SK-N-SH treated with all-trans-retinoic acid at 6 μM for 48 hours (cell line): ENCODE measurements around the gene PGK1.

ENCODE experiments used
- ARNTL ChIP-seq: fragments of 450-650 bp; formaldehyde crosslinking; IDR thresholded peaks from 2 replicates; pipeline ENCODE4 v1.5.0; 2020; ENCODE audit warnings: low read depth, mild to moderate bottlenecking, moderate library complexity, borderline replicate concordance
- CREB5 ChIP-seq: fragments of 250-450 bp; sonication (Bioruptor Pico); IDR thresholded peaks from 2 replicates; pipeline ENCODE4 v1.5.1; 2020; ENCODE audit warnings: low read depth, mild to moderate bottlenecking, moderate library complexity
- CSRNP3 ChIP-seq: fragments of 250-450 bp; sonication (Bioruptor Pico); IDR thresholded peaks from 2 replicates; pipeline ENCODE4 v1.5.1; 2021; ENCODE audit warnings: mild to moderate bottlenecking, moderate library complexity
- PATZ1 ChIP-seq: fragments of 250-450 bp; sonication (Bioruptor Pico); IDR thresholded peaks from 2 replicates; pipeline ENCODE4 v1.8.0; 2020; ENCODE audit warnings: mild to moderate bottlenecking, moderate library complexity, borderline replicate concordance
- POU6F1 ChIP-seq: fragments of 250-450 bp; sonication (Bioruptor Pico); IDR thresholded peaks from 2 replicates; pipeline ENCODE4 v1.8.0; 2021; ENCODE audit warnings: low read depth, mild to moderate bottlenecking, moderate library complexity, borderline replicate concordance
- RARB ChIP-seq: fragments of 250-450 bp; sonication (Bioruptor Pico); IDR thresholded peaks from 2 replicates; pipeline ENCODE4 v1.8.0; 2021; ENCODE audit warnings: mild to moderate bottlenecking, moderate library complexity
- TCF4 ChIP-seq: fragments of 250-450 bp; sonication (Bioruptor Pico); IDR thresholded peaks from 2 replicates; pipeline ENCODE4 v1.8.0; 2021; ENCODE audit warnings: mild to moderate bottlenecking, moderate library complexity, borderline replicate concordance
- TOX ChIP-seq: fragments of 250-450 bp; sonication (Bioruptor Pico); IDR thresholded peaks from 2 replicates; pipeline ENCODE4 v1.8.0; 2021; ENCODE audit warnings: mild to moderate bottlenecking, moderate library complexity, borderline replicate concordance
- ZNF565 ChIP-seq: fragments of 450-650 bp; formaldehyde crosslinking; conservative IDR thresholded peaks from 2 replicates; pipeline ENCODE4 v1.5.0; 2020; ENCODE audit warnings: low read depth, mild to moderate bottlenecking, moderate library complexity
- ZNF70 ChIP-seq: fragments of 450-650 bp; formaldehyde crosslinking; IDR thresholded peaks from 2 replicates; pipeline ENCODE4 v1.5.0; 2020; ENCODE audit warnings: mild to moderate bottlenecking, moderate library complexity
- ZNF8 ChIP-seq: fragments of 450-650 bp; formaldehyde crosslinking; IDR thresholded peaks from 2 replicates; pipeline ENCODE4 v1.5.0; 2020; ENCODE audit warnings: mild to moderate bottlenecking, moderate library complexity

GRCh38 chrX:78074088-78074487 lies 30.0 kb upstream of the PGK1 start:
- no peak for TF ChIP-seq POU6F1 (CRISPR knock-in tag)
- no peak for TF ChIP-seq TCF4 (CRISPR knock-in tag)
- TF ChIP-seq CSRNP3 (CRISPR knock-in tag): no peak
- TF ChIP-seq PATZ1 (CRISPR knock-in tag): no peak
- TF ChIP-seq ZNF8: no peak
- no peak for TF ChIP-seq CREB5
- TF ChIP-seq ZNF70 (CRISPR knock-in tag): no peak
- no peak for TF ChIP-seq RARB (CRISPR knock-in tag)
- TF ChIP-seq ARNTL (CRISPR knock-in tag): no peak
- no peak for TF ChIP-seq ZNF565
- no peak for TF ChIP-seq TOX
